ENCODE data around the gene NDUFAF5.

The NDUFAF5 gene

GRCh38 chr20:13821876-13822275 is 37.0 kb downstream of the NDUFAF5 start:
- DNase-seq (ENCODE audit: low read depth in 3 of 3) = no peak

DNA sequence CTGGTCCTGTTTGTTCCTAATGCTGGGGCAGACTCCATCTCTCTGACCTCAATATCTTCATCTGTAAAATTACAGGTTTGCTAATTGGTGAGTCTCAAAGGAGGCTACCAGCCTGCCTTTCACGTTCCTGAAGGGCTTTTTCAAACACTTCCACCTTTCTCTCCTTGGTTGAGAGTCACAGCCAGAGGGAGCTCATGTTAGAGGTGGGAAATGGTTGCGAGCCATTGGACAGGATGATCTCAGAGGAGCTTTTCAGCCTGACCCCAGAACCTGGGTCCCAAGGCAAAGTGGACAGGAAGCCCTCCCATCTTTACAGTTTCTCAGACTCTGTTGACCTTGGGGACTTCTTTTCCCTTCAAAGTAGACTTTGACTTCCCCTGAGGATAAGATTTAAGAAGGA is 37.6 kb downstream of the NDUFAF5 start:
- no peak for DNase-seq (ENCODE audit: low read depth in 3 of 3)

DNA sequence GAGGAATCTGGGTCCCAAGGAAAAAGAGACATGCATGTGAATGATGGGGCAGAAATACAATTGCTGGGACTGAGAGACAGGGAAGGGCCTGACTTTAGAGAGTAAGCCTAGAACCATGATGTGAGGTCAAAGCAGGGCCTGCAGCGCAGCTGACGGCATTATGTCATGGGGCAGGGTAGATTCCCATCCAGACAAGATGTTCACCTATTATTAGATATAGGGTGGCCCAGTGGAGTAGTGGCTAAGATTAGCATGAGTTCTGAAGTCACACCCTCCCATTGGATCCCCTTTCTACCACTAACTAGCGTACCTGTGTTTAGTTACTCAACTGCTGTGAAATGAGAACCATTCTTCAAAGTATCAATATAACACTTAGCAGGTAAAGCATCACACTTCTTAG is 39.6 kb downstream of the NDUFAF5 start:
- DNase-seq (ENCODE audit: low read depth in 3 of 3) = no peak

GRCh38 chr20:13825465-13825864 is 40.6 kb downstream of the NDUFAF5 start:
- DNase-seq (ENCODE audit: low read depth in 3 of 3) = no peak

DNA sequence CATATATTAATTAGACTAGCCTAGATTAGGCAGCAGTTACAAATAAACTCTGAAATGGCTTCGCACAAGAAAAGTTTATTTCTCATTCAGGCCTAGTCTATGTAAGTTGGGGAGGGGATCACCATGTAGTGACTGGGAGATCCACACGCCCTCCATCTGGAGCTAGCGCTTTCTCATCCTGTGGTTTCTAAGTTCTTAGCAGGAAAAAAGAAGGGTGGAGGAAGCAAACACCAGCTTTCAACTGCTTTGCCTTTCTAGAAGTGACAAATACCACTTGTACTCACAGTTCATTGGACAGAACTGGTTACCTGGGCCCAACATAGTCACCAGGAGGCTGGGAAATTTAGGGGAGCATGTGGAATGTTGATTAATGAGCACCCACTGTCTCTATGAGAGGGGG is 46.6 kb downstream of the NDUFAF5 start:
- DNase-seq (ENCODE audit: low read depth in 3 of 3) = no peak

DNA sequence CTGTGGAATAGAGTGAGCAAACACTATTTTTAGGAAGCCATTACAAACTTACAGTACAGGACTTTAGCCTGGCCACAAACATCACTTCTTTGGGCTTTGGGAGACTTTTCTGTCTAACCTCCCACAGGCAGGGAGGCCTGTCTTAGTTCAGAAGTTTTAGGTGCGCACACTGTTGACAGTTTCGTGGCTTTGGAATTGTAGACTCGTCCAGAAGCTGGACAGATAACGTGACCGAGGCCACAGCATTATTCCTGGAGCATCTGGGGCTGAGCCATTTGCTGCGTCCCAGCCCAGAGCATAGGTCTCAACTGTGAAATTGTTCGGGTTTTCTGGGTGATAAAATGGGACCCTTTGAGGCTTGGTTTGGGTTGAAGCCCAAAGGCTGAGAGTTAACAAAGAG is 53.8 kb downstream of the NDUFAF5 start:
- DNase-seq (ENCODE audit: low read depth in 3 of 3) = no peak

- no peak for DNase-seq (ENCODE audit: low read depth in 3 of 3)
Observed at GRCh38 chr20:13839421-13840092, 54.7 kb downstream of the NDUFAF5 start.

DNA sequence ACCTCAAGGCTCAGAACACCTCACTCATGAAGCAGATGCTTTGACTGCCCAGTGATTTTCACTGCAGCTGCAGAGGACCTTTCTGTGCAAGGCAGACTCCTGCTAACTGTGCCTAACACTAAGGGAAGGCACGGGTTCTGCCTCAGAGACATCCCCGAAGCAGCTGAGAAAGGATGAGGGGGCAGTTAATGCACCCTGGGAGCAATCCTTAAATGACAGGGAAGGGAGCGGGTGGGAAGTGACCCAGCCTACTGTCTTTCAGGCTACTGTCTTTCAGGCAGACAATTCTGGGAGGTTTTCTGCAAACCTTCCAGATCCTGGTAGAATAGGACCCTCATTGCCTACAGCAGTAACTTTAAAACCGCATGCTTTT is 55.3 kb downstream of the NDUFAF5 start:
- DNase-seq (ENCODE audit: low read depth in 3 of 3) = no peak

DNA sequence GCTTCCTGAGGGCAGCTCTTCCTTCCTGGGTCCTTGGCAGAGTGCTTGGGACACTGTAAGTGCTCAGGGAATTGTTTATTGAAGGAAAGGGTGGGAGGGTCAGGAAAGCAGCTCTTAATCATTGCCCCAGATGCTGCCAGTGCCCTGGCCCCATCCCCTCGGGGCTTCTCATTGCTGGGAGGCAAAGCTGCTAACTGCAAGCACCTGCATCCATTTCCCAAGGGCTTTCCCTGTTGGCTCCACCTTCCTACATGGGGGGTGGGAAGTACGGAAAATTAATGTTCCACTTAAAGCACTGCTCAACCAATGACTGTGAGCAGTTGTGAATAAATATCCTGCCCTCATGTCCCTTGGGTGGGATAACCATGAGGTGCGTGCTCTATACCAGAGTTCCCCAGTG is 56.4 kb downstream of the NDUFAF5 start:
- DNase-seq (ENCODE audit: low read depth in 3 of 3) = no peak

DNA sequence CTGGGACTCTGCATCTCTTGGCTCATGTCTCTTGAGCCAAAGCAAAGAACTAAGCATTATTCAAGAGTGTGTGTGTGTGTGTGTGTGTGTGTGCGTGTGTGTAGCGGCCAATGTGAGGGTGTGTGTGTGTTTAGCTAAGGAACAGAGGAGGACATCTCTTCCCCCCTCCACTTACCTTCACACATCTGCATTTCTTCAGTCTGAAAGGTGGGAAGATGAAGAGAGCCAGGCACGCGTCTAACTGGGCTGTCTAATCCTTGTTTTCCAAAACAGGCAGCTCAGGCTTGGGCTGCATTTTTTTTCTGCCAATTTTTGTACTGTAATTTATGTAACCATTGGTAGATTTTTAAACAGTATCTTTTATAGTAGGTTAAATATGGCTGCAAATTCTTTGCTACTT is 59.5 kb downstream of the NDUFAF5 start:
- DNase-seq (ENCODE audit: low read depth in 3 of 3) = no peak

DNA sequence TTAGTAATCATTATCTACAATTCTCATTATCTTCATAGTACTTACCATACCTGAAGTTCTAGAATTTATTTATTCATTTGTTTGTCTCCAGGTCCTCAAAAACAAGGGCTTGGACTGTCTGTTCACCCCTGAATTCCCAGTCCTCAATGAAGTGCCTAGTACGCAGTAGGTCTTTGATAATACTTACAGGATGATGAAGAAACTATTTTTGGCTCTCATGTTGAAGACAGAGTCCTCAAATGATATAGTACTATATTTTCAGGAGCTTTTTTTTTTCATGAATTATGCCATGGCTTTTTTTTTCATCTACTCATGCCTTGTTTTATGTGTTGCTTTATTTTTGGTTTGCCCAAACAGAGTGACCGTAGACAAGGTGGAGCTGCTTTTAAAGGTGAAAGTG is 66.5 kb downstream of the NDUFAF5 start:
- DNase-seq (ENCODE audit: low read depth in 3 of 3) = no peak

DNA sequence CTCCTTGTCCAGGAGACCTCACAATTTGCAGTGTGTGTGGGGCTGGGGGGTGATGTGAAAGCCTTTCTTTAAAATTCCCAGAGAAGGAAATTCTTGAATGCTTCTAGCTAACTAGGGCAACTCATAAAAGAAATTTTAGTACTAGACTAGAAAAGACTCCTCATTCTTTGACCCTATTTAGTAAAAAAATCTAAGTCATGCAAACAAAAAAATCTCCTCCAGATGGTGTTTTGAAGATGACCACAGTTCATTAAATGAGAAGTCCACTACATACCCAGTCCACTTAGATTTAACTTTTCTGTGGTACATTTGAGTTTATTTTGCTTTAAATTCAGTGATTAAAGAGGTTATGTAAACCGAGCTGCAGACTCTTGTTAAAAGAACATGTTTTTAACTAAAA is 67.5 kb downstream of the NDUFAF5 start:
- no peak for DNase-seq (ENCODE audit: low read depth in 3 of 3)

DNA sequence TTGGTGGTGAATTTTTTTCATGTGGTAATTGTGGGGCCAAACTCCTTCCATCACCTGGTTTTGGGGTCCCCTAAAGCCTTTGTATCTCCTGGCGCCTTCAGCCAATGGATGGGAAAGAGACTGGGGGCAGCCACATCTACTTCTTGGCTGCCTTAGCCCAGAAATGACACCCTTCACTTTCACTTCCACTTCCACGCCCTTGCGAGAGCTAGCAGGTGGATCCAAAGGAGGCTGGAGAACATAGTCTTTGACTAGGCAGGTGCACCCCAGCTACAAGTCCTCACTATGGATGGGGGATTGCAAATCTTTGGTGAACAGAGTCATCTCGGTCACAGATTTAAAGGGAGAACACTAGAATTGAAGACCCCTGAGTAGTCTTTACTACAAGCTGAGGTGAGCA is 70.8 kb downstream of the NDUFAF5 start:
- no peak for DNase-seq (ENCODE audit: low read depth in 3 of 3)

DNA sequence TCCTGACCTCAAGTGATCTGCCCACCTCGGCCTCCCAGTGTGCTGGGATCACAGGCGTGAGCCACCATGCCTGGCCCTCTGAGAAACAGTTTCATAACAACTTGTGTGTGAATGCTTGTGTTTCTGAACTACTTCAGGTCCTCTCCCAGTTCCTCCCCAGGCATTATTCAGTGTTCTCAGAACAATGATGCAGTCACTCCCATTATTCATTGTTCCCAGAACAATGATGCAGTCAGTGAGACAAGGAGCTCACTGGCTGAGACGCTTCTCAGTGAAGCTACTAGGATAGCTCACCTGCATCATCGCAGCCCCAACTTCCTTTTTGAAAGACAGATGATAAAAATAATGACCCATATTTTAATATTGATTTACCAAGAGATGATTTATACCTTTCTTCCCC is 71.5 kb downstream of the NDUFAF5 start:
- no peak for DNase-seq (ENCODE audit: low read depth in 3 of 3)

DNA sequence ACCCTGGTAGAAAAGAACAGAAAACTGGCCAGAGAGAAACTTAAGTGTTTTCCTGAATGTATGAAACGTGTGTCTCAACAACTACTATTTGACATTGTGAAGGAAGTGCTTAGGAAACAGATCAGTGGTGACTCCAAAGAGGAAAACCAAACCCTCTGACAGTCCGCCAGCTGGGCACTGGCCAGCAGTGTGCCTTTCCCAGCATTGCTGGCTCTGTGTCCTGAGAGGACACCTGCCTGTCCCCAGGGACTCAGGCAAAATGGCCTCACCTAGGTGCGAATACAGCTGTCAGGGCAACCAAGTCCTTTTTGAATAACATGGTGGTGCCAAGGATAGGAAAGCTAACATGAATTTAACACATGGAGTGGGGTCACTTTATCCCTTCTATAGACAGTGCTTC is 72.5 kb downstream of the NDUFAF5 start:
- DNase-seq (ENCODE audit: low read depth in 3 of 3) = no peak

GRCh38 chr20:13857961-13858360 is 73.1 kb downstream of the NDUFAF5 start:
- no peak for DNase-seq (ENCODE audit: low read depth in 3 of 3)

GRCh38 chr20:13858439-13858838 is 73.6 kb downstream of the NDUFAF5 start:
- no peak for DNase-seq (ENCODE audit: low read depth in 3 of 3)

GRCh38 chr20:13858871-13859270 is 74.0 kb downstream of the NDUFAF5 start:
- DNase-seq (ENCODE audit: low read depth in 3 of 3) = no peak

DNA sequence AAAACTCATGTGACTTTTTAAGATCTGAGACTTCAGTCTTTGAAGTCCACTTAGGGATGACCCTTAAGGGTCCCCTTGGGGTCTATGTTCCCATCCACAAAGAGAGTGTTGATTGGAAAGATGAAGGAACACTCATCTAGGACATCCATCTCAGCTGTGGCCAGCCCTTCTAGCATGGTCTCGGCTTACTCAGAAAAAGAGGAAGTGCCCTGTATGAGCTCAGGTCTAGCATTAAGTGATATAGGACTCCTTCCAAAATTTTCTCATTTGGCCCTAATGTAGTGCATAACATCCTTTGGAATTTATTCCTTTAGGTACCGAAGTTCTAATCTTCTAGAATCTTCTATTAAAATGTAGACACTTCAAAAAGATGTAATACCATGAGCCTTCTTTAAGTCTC is 77.4 kb downstream of the NDUFAF5 start:
- DNase-seq (ENCODE audit: low read depth in 3 of 3) = no peak

DNA sequence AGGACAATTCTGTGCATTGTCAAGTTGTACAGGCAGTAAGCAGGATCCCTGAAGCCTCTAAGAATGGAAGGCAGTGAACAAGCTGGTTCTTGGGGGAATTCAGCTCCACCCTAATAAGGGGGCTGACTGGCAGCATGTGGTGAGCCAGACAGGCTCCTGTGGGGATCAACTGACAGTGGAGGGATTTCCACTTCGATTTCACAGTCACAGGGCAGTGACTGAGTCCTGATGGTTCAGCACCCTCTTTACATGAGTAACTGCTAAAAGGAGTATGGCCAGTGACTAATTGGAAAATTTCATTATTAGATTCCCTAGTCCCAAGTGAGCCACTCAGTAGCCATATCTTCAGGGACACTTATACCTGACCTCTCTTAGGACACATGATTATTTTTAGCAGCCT is 78.4 kb downstream of the NDUFAF5 start:
- no peak for DNase-seq (ENCODE audit: low read depth in 3 of 3)

- DNase-seq (ENCODE audit: low read depth in 3 of 3) = no peak
Observed at GRCh38 chr20:13865156-13865555, 80.3 kb downstream of the NDUFAF5 start.

DNA sequence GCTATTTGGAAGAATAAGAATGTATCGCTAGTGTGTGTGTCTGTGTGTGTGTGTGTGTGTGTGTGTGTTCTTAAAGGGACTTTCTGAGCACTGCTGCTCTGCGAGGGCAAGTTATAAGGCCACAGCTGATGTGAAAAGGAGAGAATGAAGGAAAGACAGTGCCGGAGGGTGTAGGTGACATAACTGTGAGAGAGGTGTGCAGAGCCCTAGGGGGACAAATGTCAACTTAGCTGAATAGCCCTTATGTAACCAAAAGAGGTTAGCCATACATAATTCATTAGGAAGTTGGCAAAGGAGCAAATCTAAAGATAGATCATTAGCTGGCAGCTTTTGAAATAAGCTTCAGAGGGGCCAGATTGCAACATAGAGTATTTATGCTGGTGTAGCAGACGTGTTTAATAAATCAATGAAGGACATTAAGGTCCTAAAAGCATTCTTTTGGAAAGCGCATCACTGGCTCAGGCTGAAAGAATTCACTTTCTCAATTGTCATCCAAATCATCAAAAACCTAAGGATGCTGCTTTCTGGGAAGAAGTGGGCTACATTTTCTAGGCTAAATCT is 81.0 kb downstream of the NDUFAF5 start:
- DNase-seq (ENCODE audit: low read depth in 3 of 3) = no peak

- DNase-seq (ENCODE audit: low read depth in 3 of 3) = no peak
Observed at GRCh38 chr20:13868331-13868730, 83.5 kb downstream of the NDUFAF5 start.

- DNase-seq (ENCODE audit: low read depth in 3 of 3) = no peak
Observed at GRCh38 chr20:13870170-13870748, 85.4 kb downstream of the NDUFAF5 start.

Measured in stimulated activated CD4-positive, alpha-beta T cell treated with anti-CD3 and anti-CD28 coated beads, TNF-alpha, amount 100 ng/mL, for 4 hours (primary cell).